SK-N-SH (cell line): Measurements from ENCODE around the gene DERA. TPM values are rescaled to one million over a fixed set of nuclear protein-coding genes. Genes with fewer than 3 reads are reported as not detected.

Experiments
- CTCF ChIA-PET: fragments of 300-600, 350-600 bp; formaldehyde crosslinking; extraction: SDS; loops from one replicate; lab custom pipeline; 2021; lab: Yijun Ruan, JAX
- POLR2A ChIA-PET: fragments of 350-600 bp; sonication (Branson Sonifier 250); formaldehyde crosslinking; extraction: SDS; loops from one replicate; lab custom pipeline; 2020; ENCODE audit warnings: antibody characterized with exemption, inconsistent platforms; lab: Yijun Ruan, JAX
- DNase-seq: peaks from one replicate; pipeline ENCODE4 v3.0.0; 2012
- H2AFZ ChIP-seq: fragments of 200-600 bp; sonication (generic); 2 replicates; pipeline ENCODE4 v1.8.1; 2016; ENCODE audit warnings: antibody characterized with exemption, mild to moderate bottlenecking, low read depth
- H3F3A ChIP-seq: fragments of 200-600 bp; sonication (generic); replicated peaks from 2 replicates; pipeline ENCODE3; 2016; ENCODE audit warnings: antibody characterized with exemption, mild to moderate bottlenecking; ENCODE audit not compliant: insufficient read depth
- H3K27ac ChIP-seq, 2 experiments: fragments of 200-500 bp in 1 of 2; fragments of 200-600 bp in 1 of 2; sonication (Bioruptor generic) in 1 of 2; sonication (generic), shearing (Covaris generic) in 1 of 2; 2 replicates each; pipeline versions ENCODE4 v1.5.1 to v1.6.1; 2014 to 2016; ENCODE audit warnings: low read depth in 2 of 2, inconsistent platforms in 1 of 2, low read length in 1 of 2, mild to moderate bottlenecking in 1 of 2, mixed read lengths in 1 of 2
- H3K27me3 ChIP-seq: fragments of 200-600 bp; sonication (generic), shearing (Covaris generic); 2 replicates; pipeline ENCODE4 v1.6.1; 2016; ENCODE audit warnings: mixed run types; ENCODE audit not compliant: insufficient read depth
- H3K36me3 ChIP-seq, 2 experiments: fragments of 200-500 bp in 1 of 2; fragments of 200-600 bp in 1 of 2; sonication (Bioruptor generic) in 1 of 2; sonication (generic) in 1 of 2; replicated peaks in 1 of 2; 2 replicates each; pipeline versions ENCODE3 to v1.5.1; 2014 to 2016; ENCODE audit warnings: low read length in 1 of 2, mild to moderate bottlenecking in 1 of 2; ENCODE audit not compliant: insufficient read depth in 2 of 2, control insufficient read depth in 1 of 2
- H3K4me1 ChIP-seq, 2 experiments: fragments of 200-500 bp in 1 of 2; fragments of 200-600 bp in 1 of 2; sonication (Bioruptor generic) in 1 of 2; sonication (generic), shearing (Covaris generic) in 1 of 2; 2 replicates each; pipeline versions ENCODE4 v1.5.1 to v1.6.1; 2014 to 2016; ENCODE audit warnings: low read depth in 1 of 2, low read length in 1 of 2, mixed run types in 1 of 2; ENCODE audit not compliant: insufficient read depth in 2 of 2, control insufficient read depth in 1 of 2
- H3K4me2 ChIP-seq: fragments of 200-600 bp; sonication (generic), shearing (Covaris generic); 2 replicates; pipeline ENCODE4 v1.6.1; 2017; ENCODE audit warnings: mixed run types
- H3K4me3 ChIP-seq, 2 experiments: fragments of 200-500 bp in 1 of 2; fragments of 200-600 bp in 1 of 2; sonication (Bioruptor generic) in 1 of 2; sonication (generic), shearing (Covaris generic) in 1 of 2; 2 replicates each; pipeline versions ENCODE4 v1.5.1 to v1.8.1; 2014 to 2016; ENCODE audit warnings: low read depth in 2 of 2, inconsistent platforms in 1 of 2, low read length in 1 of 2, mild to moderate bottlenecking in 1 of 2, mixed read lengths in 1 of 2, moderate library complexity in 1 of 2
- H3K79me2 ChIP-seq: fragments of 200-600 bp; sonication (generic); 2 replicates; pipeline ENCODE4 v1.8.1; 2017; ENCODE audit warnings: mild to moderate bottlenecking; ENCODE audit not compliant: insufficient read depth
- H3K9ac ChIP-seq: fragments of 200-600 bp; sonication (generic); 2 replicates; pipeline ENCODE4 v1.6.1; 2017; ENCODE audit warnings: mixed run types
- H3K9me2 ChIP-seq: fragments of 200-600 bp; sonication (generic); 2 replicates; pipeline ENCODE4 v1.6.1; 2017; ENCODE audit warnings: mixed run types
- H3K9me3 ChIP-seq: fragments of 200-600 bp; sonication (generic); 2 replicates; pipeline ENCODE4 v1.6.1; 2017; ENCODE audit warnings: mixed run types, mild to moderate bottlenecking, moderate library complexity
- H4K20me1 ChIP-seq: fragments of 200-600 bp; sonication (generic); 2 replicates; pipeline ENCODE4 v1.6.1; 2017; ENCODE audit warnings: mild to moderate bottlenecking, mixed run types; ENCODE audit not compliant: insufficient read depth
- CHD2 ChIP-seq: fragments of 150-350 bp; IDR thresholded peaks from 2 replicates; pipeline ENCODE4 v1.6.1; 2018; ENCODE audit warnings: low read length; ENCODE audit not compliant: partially characterized antibody
- CTCF ChIP-seq: fragments of 200-600 bp; sonication (generic); IDR thresholded peaks from 2 replicates; pipeline ENCODE4 v1.6.1; 2017; ENCODE audit warnings: antibody characterized with exemption, mild to moderate bottlenecking, moderate library complexity
- ELF1 ChIP-seq: IDR thresholded peaks from 2 replicates; pipeline ENCODE4 v1.4.0; 2012
- EZH2phosphoT487 ChIP-seq: fragments of 200-600 bp; sonication (generic); IDR thresholded peaks from 2 replicates; pipeline ENCODE4 v1.6.1; 2017; ENCODE audit warnings: low read depth, mixed run types, mild to moderate bottlenecking, antibody characterized with exemption, moderate library complexity, borderline replicate concordance
- FOSL2 ChIP-seq: IDR thresholded peaks from 2 replicates; pipeline ENCODE4 v1.4.0; 2012; ENCODE audit warnings: low read depth, mild to moderate bottlenecking, moderate library complexity, borderline replicate concordance
- FOXM1 ChIP-seq: IDR thresholded peaks from 2 replicates; pipeline ENCODE4 v1.4.0; 2012; ENCODE audit warnings: low read depth, mild to moderate bottlenecking
- GABPA ChIP-seq: IDR thresholded peaks from 2 replicates; pipeline ENCODE4 v1.4.0; 2012; ENCODE audit warnings: low read depth, mild to moderate bottlenecking
- IRF3 ChIP-seq: fragments of 150-350 bp; IDR thresholded peaks from 2 replicates; pipeline ENCODE4 v1.6.1; 2016; ENCODE audit warnings: mild to moderate bottlenecking, low read depth, low read length
- MAX ChIP-seq: IDR thresholded peaks from 2 replicates; pipeline ENCODE4 v1.4.0; 2012; ENCODE audit warnings: low read depth
- MEF2A ChIP-seq: IDR thresholded peaks from 2 replicates; pipeline ENCODE4 v1.4.0; 2012; ENCODE audit warnings: low read depth, borderline replicate concordance
- MXI1 ChIP-seq: IDR thresholded peaks from 2 replicates; pipeline ENCODE4 v1.6.1; 2012; ENCODE audit warnings: mild to moderate bottlenecking, low read depth, low read length, improper control_type of control experiment
- NFIC ChIP-seq: IDR thresholded peaks from 2 replicates; pipeline ENCODE4 v1.4.0; 2012; ENCODE audit warnings: borderline replicate concordance
- NRF1 ChIP-seq: IDR thresholded peaks from 2 replicates; pipeline ENCODE4 v1.6.1; 2012; ENCODE audit warnings: low read depth, mild to moderate bottlenecking, low read length
- RCOR1 ChIP-seq: fragments of 150-350 bp; IDR thresholded peaks from 2 replicates; pipeline ENCODE4 v1.6.1; 2017; ENCODE audit warnings: antibody characterized with exemption, low read length
- RFX5 ChIP-seq: IDR thresholded peaks from 2 replicates; pipeline ENCODE4 v1.6.1; 2012; ENCODE audit warnings: mild to moderate bottlenecking, improper control_type of control experiment, low read length
- SMC3 ChIP-seq: IDR thresholded peaks from 2 replicates; pipeline ENCODE4 v1.6.1; 2012; ENCODE audit warnings: low read depth, low read length, improper control_type of control experiment
- TAF1 ChIP-seq: IDR thresholded peaks from 2 replicates; pipeline ENCODE4 v1.6.1; 2012; ENCODE audit warnings: low read depth, mild to moderate bottlenecking, low read length, moderate library complexity, borderline replicate concordance
- USF1 ChIP-seq: IDR thresholded peaks from 2 replicates; pipeline ENCODE4 v1.4.0; 2012; ENCODE audit warnings: low read depth, borderline replicate concordance
- YY1 ChIP-seq: IDR thresholded peaks from 2 replicates; pipeline ENCODE4 v1.4.0; 2012; ENCODE audit warnings: low read depth, mild to moderate bottlenecking
- WGBS: methylation state at CpG from one replicate; pipeline ENCODE4 v1.1.6; 2017; ENCODE audit warnings: low lambda C conversion rate; 5-methylcytosine and 5-hydroxymethylcytosine counted together
- polyA plus RNA-seq, 3 experiments: library from polyadenylated mRNA; depleted of rRNA; stranded (reverse); fragments of >200 nt; gene quantifications; 2 replicates each; pipeline ENCODE4 v1.2.3, GENCODE V29; 2012

The DERA gene
- polyA plus RNA-seq, 1 of the 3 experiments (the other 2 are of a cell fraction), result 16.6 TPM

- H2AFZ ChIP-seq, result no peak overlapping the region
- H4K20me1 ChIP-seq, result no peaks in the 10 kb centered on the region
- H3K27me3 ChIP-seq, result no peaks in the 10 kb centered on the region
- no peak for DNase-seq
- H3K9ac ChIP-seq, result no peak overlapping the region
- H3K4me2 ChIP-seq, result no peak overlapping the region
- POLR2A ChIA-PET, result no interaction called here
- no peaks in the 10 kb centered on the region; a peak in 1 of 4 replicates for H3K4me1 ChIP-seq
- no peak for TF ChIP-seq TAF1
- TF ChIP-seq GABPA, result no peak
- no peak for TF ChIP-seq NFIC
- no peak for TF ChIP-seq MEF2A
- no peak for TF ChIP-seq MAX
- TF ChIP-seq ELF1, result no peak
- no peak for TF ChIP-seq USF1
- no peak for TF ChIP-seq SMC3
- no peak for TF ChIP-seq YY1
- TF ChIP-seq, all 33 proteins: peak for 0
- H3K4me3 ChIP-seq, result no peak overlapping the region
- no peaks in the 10 kb centered on the region for H3F3A ChIP-seq
- H3K9me2 ChIP-seq, result no peaks in the 10 kb centered on the region
- H3K27ac ChIP-seq, result no peak overlapping the region
- H3K79me2 ChIP-seq, result no peaks in the 10 kb centered on the region
- 90% methylated on average over 3 of the region's 3 CpGs for WGBS
- no peaks in the 10 kb centered on the region for H3K9me3 ChIP-seq
- CTCF ChIA-PET, result no interaction called here
- peaks cover 2 to 4% of the 10 kb centered on the region in 2 experiments for H3K36me3 ChIP-seq
Observed at GRCh38 chr12:16016748-16017147, 105.6 kb downstream of the DERA start.

- H3K4me3 ChIP-seq, result no peak overlapping the region
- H3K9me2 ChIP-seq, result no peaks in the 10 kb centered on the region
- H4K20me1 ChIP-seq, result no peaks in the 10 kb centered on the region
- H3K4me2 ChIP-seq, result no peak overlapping the region
- H3K9me3 ChIP-seq, result no peaks in the 10 kb centered on the region
- no peak overlapping the region for H3K27ac ChIP-seq
- no peak for DNase-seq
- 90% methylated on average over 2 of the region's 2 CpGs for WGBS
- no peak overlapping the region for H2AFZ ChIP-seq
- no peaks in the 10 kb centered on the region for H3K79me2 ChIP-seq
- TF ChIP-seq RFX5 (no peak), EZH2phosphoT487 (no peak), IRF3 (no peak), FOXM1 (no peak), NFIC (no peak), CTCF (no peak), NRF1 (no peak), CHD2 (no peak), MXI1 (no peak), MAX (no peak), MEF2A (no peak), FOSL2 (no peak), RCOR1 (no peak)
- TF ChIP-seq, all 33 proteins: peak for 0
- CTCF ChIA-PET, result interaction anchor here (1.2 kb wide), 2 partner anchors 11 to 15 kb away, joined by 3 read pairs; no protein-coding TSS in a partner anchor
- POLR2A ChIA-PET, result no interaction called here
- peaks cover 0 to 4% of the 10 kb centered on the region in 2 experiments for H3K36me3 ChIP-seq
- H3F3A ChIP-seq, result no peaks in the 10 kb centered on the region
- H3K4me1 ChIP-seq, result no peaks in the 10 kb centered on the region; a peak in 1 of 4 replicates
- H3K27me3 ChIP-seq, result no peaks in the 10 kb centered on the region
- no peak overlapping the region for H3K9ac ChIP-seq
Observed at GRCh38 chr12:16018306-16018705, 107.2 kb downstream of the DERA start.
